OCI-LY7 (cell line): ENCODE results near the gene MOGAT3.

Experiments
- CTCF ChIP-seq: fragments of 200-600 bp; sonication (generic); conservative IDR thresholded peaks from 2 replicates; pipeline ENCODE4 v1.5.1; 2014; ENCODE audit warnings: mild to moderate bottlenecking, antibody characterized with exemption, low read length, moderate library complexity, mixed read lengths
- EZH2phosphoT487 ChIP-seq: fragments of 200-600 bp; sonication (generic); IDR thresholded peaks from 2 replicates; pipeline ENCODE4 v1.6.1; 2018; ENCODE audit warnings: low read depth, borderline replicate concordance, mild to moderate bottlenecking, mixed run types, antibody characterized with exemption, low read length, moderate library complexity, mixed read lengths

GRCh38 chr7:101170617-101171441 lies 30.0 kb downstream of the MOGAT3 start:
- TF ChIP-seq CTCF (no peak), EZH2phosphoT487 (no peak)
